OCI-LY7 (cell line): ENCODE measurements around the gene RIC8B. TPM values are rescaled to one million over a fixed set of nuclear protein-coding genes. Genes with fewer than 3 reads are reported as not detected.

Source experiments
- BruUV-seq: library from RNA; stranded (reverse); fragments of 400-500 nt; replicated peaks from 2 replicates; lab custom pipeline; 2021; lab: Mats Ljungman, UMichigan
- CTCF ChIA-PET: fragments of 300-600 bp; sonication (Branson Sonifier 250); formaldehyde crosslinking; loops from one replicate; lab custom pipeline; 2022; ENCODE audit warnings: antibody characterized with exemption; ENCODE audit not compliant: unreplicated experiment; lab: Charles Lee
- POLR2A ChIA-PET: fragments of 300-600 bp; sonication (Branson Sonifier 250); formaldehyde crosslinking; loops from one replicate; lab custom pipeline; 2022; ENCODE audit warnings: antibody characterized with exemption; lab: Charles Lee
- DNase-seq: peaks from one replicate; pipeline ENCODE4 v3.0.0-alpha.2; 2015; ENCODE audit warnings: low spot score
- H2AFZ ChIP-seq: fragments of 200-600 bp; sonication (generic), shearing (Covaris generic); 2 replicates; pipeline ENCODE4 v1.6.1; 2014; ENCODE audit warnings: mild to moderate bottlenecking, antibody characterized with exemption, low read length, moderate library complexity
- H3K27ac ChIP-seq: fragments of 200-600 bp; sonication (generic); 2 replicates; pipeline ENCODE4 v1.5.1; 2014; ENCODE audit warnings: mixed run types, low read depth, mild to moderate bottlenecking, moderate library complexity, low read length, inconsistent platforms; ENCODE audit not compliant: poor library complexity, severe bottlenecking
- H3K36me3 ChIP-seq: fragments of 200-600 bp; sonication (generic); 2 replicates; pipeline ENCODE4 v1.6.1; 2014; ENCODE audit warnings: mild to moderate bottlenecking, antibody characterized with exemption, low read length, moderate library complexity, mixed read lengths; ENCODE audit not compliant: insufficient read depth
- H3K4me1 ChIP-seq: fragments of 200-600 bp; sonication (generic); 2 replicates; pipeline ENCODE4 v1.5.1; 2014; ENCODE audit warnings: mild to moderate bottlenecking, low read length; ENCODE audit not compliant: insufficient read depth, poor library complexity, severe bottlenecking
- H3K4me2 ChIP-seq: fragments of 200-600 bp; sonication (generic); 2 replicates; pipeline ENCODE4 v1.6.1; 2014; ENCODE audit warnings: mild to moderate bottlenecking, low read length
- H3K4me3 ChIP-seq: fragments of 200-600 bp; sonication (generic); 2 replicates; pipeline ENCODE4 v1.5.1; 2014; ENCODE audit warnings: mild to moderate bottlenecking, low read depth, low read length; ENCODE audit not compliant: poor library complexity, severe bottlenecking
- H3K79me2 ChIP-seq: fragments of 200-600 bp; sonication (generic); 2 replicates; pipeline ENCODE4 v1.6.1; 2016; ENCODE audit warnings: low read depth, mild to moderate bottlenecking, low read length, moderate library complexity, mixed read lengths; ENCODE audit not compliant: insufficient read depth
- H3K9me2 ChIP-seq: fragments of 200-600 bp; sonication (generic); 2 replicates; pipeline ENCODE4 v1.6.1; 2016; ENCODE audit warnings: mild to moderate bottlenecking, low read length, mixed read lengths; ENCODE audit not compliant: insufficient read depth
- H3K9me3 ChIP-seq: fragments of 200-600 bp; sonication (generic); 2 replicates; pipeline ENCODE4 v1.6.1; 2014; ENCODE audit warnings: mild to moderate bottlenecking, mixed run types, low read length, mixed read lengths
- H4K20me1 ChIP-seq: fragments of 200-600 bp; sonication (generic); 2 replicates; pipeline ENCODE4 v1.6.1; 2014; ENCODE audit warnings: mild to moderate bottlenecking, antibody characterized with exemption, low read length, moderate library complexity, mixed read lengths; ENCODE audit not compliant: insufficient read depth
- EZH2phosphoT487 ChIP-seq: fragments of 200-600 bp; sonication (generic); IDR thresholded peaks from 2 replicates; pipeline ENCODE4 v1.6.1; 2018; ENCODE audit warnings: low read depth, borderline replicate concordance, mild to moderate bottlenecking, mixed run types, antibody characterized with exemption, low read length, moderate library complexity, mixed read lengths
- intact Hi-C: fragments of 100-400 bp; cut with micrococcal nuclease; formaldehyde crosslinking; loops from one replicate; pipeline ENCODE4 v1.10.0; 2022; ENCODE audit not compliant: unreplicated experiment
- total RNA-seq, 2 experiments: library from RNA; depleted of rRNA in 1 of 2; stranded (reverse); fragments of >200 nt in 1 of 2; shearing (Covaris generic) in 1 of 2; gene quantifications; 2 replicates each; pipeline ENCODE4 v1.2.3, GENCODE V29; 2014 to 2022
- TF ChIP-seq, protein P1 (sequence below): fragments of 200-600 bp; sonication (generic); conservative IDR thresholded peaks from 2 replicates; pipeline ENCODE4 v1.5.1; 2014; ENCODE audit warnings: mild to moderate bottlenecking, antibody characterized with exemption, low read length, moderate library complexity, mixed read lengths

RIC8B gene
- total RNA-seq, 2 experiments from 2014 or later, result 9.6 TPM; not detected in 1

DNA sequence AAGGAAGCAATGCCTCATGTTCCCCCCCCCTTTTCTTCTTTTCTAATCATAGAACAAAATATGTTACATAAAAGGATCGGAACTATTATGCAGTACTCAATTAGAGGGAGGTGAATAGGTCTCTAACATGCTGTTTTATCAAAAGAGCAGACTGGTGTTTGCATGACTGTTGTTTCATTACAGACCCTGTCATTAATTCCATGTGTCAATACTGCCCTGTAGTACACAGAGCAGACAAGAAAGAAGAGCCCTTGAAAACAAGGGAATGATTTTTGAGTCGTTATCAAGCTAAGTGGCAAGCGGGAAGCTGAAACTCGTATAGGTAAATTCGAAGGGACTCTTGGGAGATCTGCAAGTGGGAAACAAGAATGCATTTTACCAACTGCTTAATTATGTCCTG lies 104.3 kb downstream of the RIC8B start:
- Histone ChIP-seq H3K79me2 (no peaks in the 10 kb centered on the region), H3K4me2 (no peak overlapping the region), H3K4me1 (no peaks in the 10 kb centered on the region), H3K4me3 (no peak overlapping the region), H3K9me3 (no peaks in the 10 kb centered on the region), H3K9me2 (no peaks in the 10 kb centered on the region), H3K27ac (no peak overlapping the region), H4K20me1 (no peaks in the 10 kb centered on the region), H3K36me3 (no peaks in the 10 kb centered on the region), H2AFZ (no peak overlapping the region)
- ChIA-PET POLR2A (no interaction called here), CTCF (no interaction called here)
- DNase-seq, result no peak
- BruUV-seq, result no TSS peak
- TF ChIP-seq, protein P1, sequence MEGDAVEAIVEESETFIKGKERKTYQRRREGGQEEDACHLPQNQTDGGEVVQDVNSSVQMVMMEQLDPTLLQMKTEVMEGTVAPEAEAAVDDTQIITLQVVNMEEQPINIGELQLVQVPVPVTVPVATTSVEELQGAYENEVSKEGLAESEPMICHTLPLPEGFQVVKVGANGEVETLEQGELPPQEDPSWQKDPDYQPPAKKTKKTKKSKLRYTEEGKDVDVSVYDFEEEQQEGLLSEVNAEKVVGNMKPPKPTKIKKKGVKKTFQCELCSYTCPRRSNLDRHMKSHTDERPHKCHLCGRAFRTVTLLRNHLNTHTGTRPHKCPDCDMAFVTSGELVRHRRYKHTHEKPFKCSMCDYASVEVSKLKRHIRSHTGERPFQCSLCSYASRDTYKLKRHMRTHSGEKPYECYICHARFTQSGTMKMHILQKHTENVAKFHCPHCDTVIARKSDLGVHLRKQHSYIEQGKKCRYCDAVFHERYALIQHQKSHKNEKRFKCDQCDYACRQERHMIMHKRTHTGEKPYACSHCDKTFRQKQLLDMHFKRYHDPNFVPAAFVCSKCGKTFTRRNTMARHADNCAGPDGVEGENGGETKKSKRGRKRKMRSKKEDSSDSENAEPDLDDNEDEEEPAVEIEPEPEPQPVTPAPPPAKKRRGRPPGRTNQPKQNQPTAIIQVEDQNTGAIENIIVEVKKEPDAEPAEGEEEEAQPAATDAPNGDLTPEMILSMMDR, result no peak
- TF ChIP-seq EZH2phosphoT487, result no peak
- intact Hi-C loops, result no loop called here

DNA sequence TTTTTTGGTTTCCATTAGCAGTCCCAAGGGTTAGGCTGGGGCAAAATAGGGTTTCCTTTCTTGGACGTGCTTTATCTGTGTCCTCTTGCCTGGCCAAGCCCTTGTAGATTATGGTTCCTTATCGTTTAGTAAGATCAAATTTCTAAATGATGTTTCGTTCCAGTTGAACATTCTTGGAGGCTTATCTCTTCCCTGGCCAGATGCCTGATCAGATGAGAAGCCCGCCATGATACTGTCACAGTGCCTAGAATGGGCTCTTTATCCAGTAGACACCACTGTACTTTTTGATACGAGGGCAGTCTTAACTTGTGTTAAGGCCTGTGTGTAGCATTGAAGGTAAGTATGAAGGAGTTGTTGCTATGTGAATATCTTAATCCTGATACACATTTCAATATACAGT lies 105.1 kb downstream of the RIC8B start:
- Histone ChIP-seq H3K9me3 (no peaks in the 10 kb centered on the region), H2AFZ (no peak overlapping the region), H3K27ac (no peak overlapping the region), H4K20me1 (no peaks in the 10 kb centered on the region), H3K79me2 (no peaks in the 10 kb centered on the region), H3K4me1 (no peaks in the 10 kb centered on the region), H3K4me3 (no peak overlapping the region), H3K9me2 (no peaks in the 10 kb centered on the region), H3K4me2 (no peak overlapping the region), H3K36me3 (no peaks in the 10 kb centered on the region)
- BruUV-seq, result no TSS peak
- DNase-seq, result no peak
- intact Hi-C loops, result no loop called here
- ChIA-PET POLR2A (no interaction called here), CTCF (no interaction called here)
- no peak for TF ChIP-seq EZH2phosphoT487
- TF ChIP-seq, protein P1, result no peak

DNA sequence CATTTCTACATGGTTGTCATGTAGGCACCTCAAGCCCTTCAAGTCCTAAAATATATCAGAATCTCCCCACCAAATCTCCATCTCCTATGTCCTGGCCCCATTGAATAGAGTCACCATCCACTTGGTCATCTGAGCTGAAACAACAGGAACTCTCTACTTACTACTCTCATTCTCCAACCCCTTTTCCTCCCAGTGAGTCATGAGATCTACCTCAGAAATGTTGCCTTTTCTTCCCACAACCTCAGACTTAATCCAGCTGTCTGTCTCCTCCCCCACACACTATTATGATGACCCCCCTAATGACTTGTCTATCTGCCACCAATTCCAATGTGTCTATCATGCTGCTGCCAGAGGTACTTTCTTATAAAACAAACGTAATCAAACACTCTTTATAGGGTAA lies 108.9 kb downstream of the RIC8B start:
- Histone ChIP-seq H3K9me3 (no peaks in the 10 kb centered on the region), H4K20me1 (no peaks in the 10 kb centered on the region), H3K9me2 (no peaks in the 10 kb centered on the region), H3K79me2 (no peaks in the 10 kb centered on the region), H3K4me2 (no peak overlapping the region), H3K36me3 (no peaks in the 10 kb centered on the region), H3K4me1 (no peaks in the 10 kb centered on the region), H3K27ac (no peak overlapping the region), H2AFZ (no peak overlapping the region), H3K4me3 (no peak overlapping the region)
- POLR2A ChIA-PET, result no interaction called here
- no peak for DNase-seq
- BruUV-seq, result no TSS peak
- CTCF ChIA-PET, result no interaction called here
- intact Hi-C loops, result no loop called here
- TF ChIP-seq, protein P1, result no peak
- no peak for TF ChIP-seq EZH2phosphoT487
